Endodermal cell (in vitro differentiated cells): ENCODE data around the gene DNASE1L1. TPM values are rescaled to one million over a fixed set of nuclear protein-coding genes. Genes with fewer than 3 reads are reported as not detected.

Source experiments
- DNase-seq: peaks from one replicate; pipeline ENCODE4 v3.0.0-alpha.2; 2017
- H3K27ac ChIP-seq: 2 replicates; pipeline ENCODE4 v1.5.1; 2013; ENCODE audit warnings: mild to moderate bottlenecking, low read depth, low read length, moderate library complexity
- H3K27me3 ChIP-seq: 2 replicates; pipeline ENCODE4 v1.6.1; 2013; ENCODE audit warnings: mild to moderate bottlenecking, low read length, moderate library complexity; ENCODE audit not compliant: insufficient read depth, control insufficient read depth, poor library complexity, severe bottlenecking
- H3K36me3 ChIP-seq: 2 replicates; pipeline ENCODE4 v1.7.0; 2013; ENCODE audit warnings: mild to moderate bottlenecking, low read length, moderate library complexity; ENCODE audit not compliant: control insufficient read depth, insufficient read depth
- H3K4me1 ChIP-seq: one replicate; pipeline ENCODE4 v1.7.0; 2013; ENCODE audit warnings: low read length; ENCODE audit not compliant: control insufficient read depth, insufficient read depth
- H3K4me3 ChIP-seq: 2 replicates; pipeline ENCODE4 v1.5.1; 2013; ENCODE audit warnings: mild to moderate bottlenecking, low read length, moderate library complexity
- H3K9ac ChIP-seq: 2 replicates; pipeline ENCODE4 v1.6.1; 2013; ENCODE audit warnings: mild to moderate bottlenecking, low read length, moderate library complexity; ENCODE audit not compliant: poor library complexity, severe bottlenecking; ENCODE audit errors: extremely low read depth
- H3K9me3 ChIP-seq: 2 replicates; pipeline ENCODE4 v1.6.1; 2013; ENCODE audit warnings: mild to moderate bottlenecking, low read length, moderate library complexity; ENCODE audit not compliant: control insufficient read depth
- H3K27ac Mint-ChIP-seq: 2 replicates; pipeline ENCODE4 v1.8.0; 2020; ENCODE audit warnings: mixed read lengths
- H3K27me3 Mint-ChIP-seq: 2 replicates; pipeline ENCODE4 v1.8.0; 2021; ENCODE audit warnings: mild to moderate bottlenecking, mixed read lengths; ENCODE audit not compliant: insufficient read depth
- H3K36me3 Mint-ChIP-seq: 2 replicates; pipeline ENCODE4 v1.8.0; 2020; ENCODE audit warnings: low read depth, mixed read lengths
- H3K4me1 Mint-ChIP-seq: 2 replicates; pipeline ENCODE4 v1.8.0; 2020; ENCODE audit warnings: mixed read lengths
- H3K4me3 Mint-ChIP-seq: 2 replicates; pipeline ENCODE4 v1.8.0; 2020; ENCODE audit warnings: mild to moderate bottlenecking, moderate library complexity, mixed read lengths
- H3K9me3 Mint-ChIP-seq: 2 replicates; pipeline ENCODE4 v1.8.0; 2020; ENCODE audit warnings: mild to moderate bottlenecking, mixed read lengths
- WGBS, 2 experiments: methylation state at CpG; one replicate each; pipeline versions ENCODE4 v1.1.5 to v1.1.7; 2013; ENCODE audit warnings: missing lambda C conversion rate in 2 of 2, mixed read lengths in 1 of 2; ENCODE audit not compliant: insufficient coverage in 1 of 2, insufficient read length in 1 of 2; 5-methylcytosine and 5-hydroxymethylcytosine counted together
- total RNA-seq, 2 donors: library from RNA; stranded (reverse); fragmentation: NEBNext Ultra II Directional in 1 of 2; extraction: Animal tissue kit (Norgen Biotek cat#: 25700) in 1 of 2; gene quantifications; 2 replicates in 1 of 2; 3 replicates in 1 of 2; pipeline ENCODE4 v1.2.1, GENCODE V29; 2021
- TF ChIP-seq, protein P1 (sequence below): fragments of 200-600 bp; sonication (generic); conservative IDR thresholded peaks from 2 replicates; pipeline ENCODE4 v1.5.0; 2021; ENCODE audit warnings: antibody characterized with exemption, mild to moderate bottlenecking

DNASE1L1 gene
- total RNA-seq, 2 donors from 2014 or later, result 13.8 to 17.0 TPM

DNA sequence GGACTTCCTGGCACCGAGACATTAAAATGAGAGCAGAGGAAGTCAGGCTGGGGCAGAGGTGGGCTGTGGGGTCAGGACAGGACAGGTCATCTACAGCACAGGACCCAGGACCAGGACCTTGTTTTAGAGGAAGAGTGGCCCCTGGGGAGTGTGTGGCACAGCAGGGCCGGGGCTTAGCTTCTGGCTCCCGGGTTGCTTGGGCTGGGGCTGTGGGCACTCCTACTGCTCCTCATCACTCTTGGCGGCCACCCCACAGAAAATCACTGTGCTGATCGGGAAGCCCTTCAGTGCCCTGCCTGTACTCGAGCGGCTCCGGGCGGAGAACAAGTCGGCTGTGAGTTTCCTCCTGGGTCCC, 11.3 kb upstream of the DNASE1L1 start:
- no peak for DNase-seq
- Mint-ChIP-seq H3K27ac (no peak overlapping the region), H3K36me3 (peaks cover 2% of the 10 kb centered on the region), H3K9me3 (peaks cover 62% of the 10 kb centered on the region), H3K4me3 (no peak overlapping the region), H3K27me3 (no peaks in the 10 kb centered on the region), H3K4me1 (no peaks in the 10 kb centered on the region)
- H3K9ac ChIP-seq, result no peak overlapping the region
- TF ChIP-seq, protein P1, sequence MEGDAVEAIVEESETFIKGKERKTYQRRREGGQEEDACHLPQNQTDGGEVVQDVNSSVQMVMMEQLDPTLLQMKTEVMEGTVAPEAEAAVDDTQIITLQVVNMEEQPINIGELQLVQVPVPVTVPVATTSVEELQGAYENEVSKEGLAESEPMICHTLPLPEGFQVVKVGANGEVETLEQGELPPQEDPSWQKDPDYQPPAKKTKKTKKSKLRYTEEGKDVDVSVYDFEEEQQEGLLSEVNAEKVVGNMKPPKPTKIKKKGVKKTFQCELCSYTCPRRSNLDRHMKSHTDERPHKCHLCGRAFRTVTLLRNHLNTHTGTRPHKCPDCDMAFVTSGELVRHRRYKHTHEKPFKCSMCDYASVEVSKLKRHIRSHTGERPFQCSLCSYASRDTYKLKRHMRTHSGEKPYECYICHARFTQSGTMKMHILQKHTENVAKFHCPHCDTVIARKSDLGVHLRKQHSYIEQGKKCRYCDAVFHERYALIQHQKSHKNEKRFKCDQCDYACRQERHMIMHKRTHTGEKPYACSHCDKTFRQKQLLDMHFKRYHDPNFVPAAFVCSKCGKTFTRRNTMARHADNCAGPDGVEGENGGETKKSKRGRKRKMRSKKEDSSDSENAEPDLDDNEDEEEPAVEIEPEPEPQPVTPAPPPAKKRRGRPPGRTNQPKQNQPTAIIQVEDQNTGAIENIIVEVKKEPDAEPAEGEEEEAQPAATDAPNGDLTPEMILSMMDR, result no peak
- no peaks in the 10 kb centered on the region for H3K9me3 ChIP-seq
- no peak overlapping the region for H3K4me3 ChIP-seq
- no peaks in the 10 kb centered on the region for H3K4me1 ChIP-seq
- H3K36me3 ChIP-seq, result no peaks in the 10 kb centered on the region
- WGBS, 2 experiments, result 91% methylated on average over 10 of the region's 10 CpGs; no CpG with 5 or more reads in 1 of the 2 experiments
- no peaks in the 10 kb centered on the region for H3K27me3 ChIP-seq
- no peak overlapping the region for H3K27ac ChIP-seq

- Mint-ChIP-seq H3K4me3 (no peak overlapping the region), H3K4me1 (no peaks in the 10 kb centered on the region), H3K27me3 (no peaks in the 10 kb centered on the region), H3K9me3 (peaks cover 62% of the 10 kb centered on the region), H3K36me3 (peaks cover 5% of the 10 kb centered on the region), H3K27ac (no peak overlapping the region)
- Histone ChIP-seq H3K27me3 (no peaks in the 10 kb centered on the region), H3K27ac (no peak overlapping the region), H3K4me1 (no peaks in the 10 kb centered on the region), H3K9me3 (no peaks in the 10 kb centered on the region), H3K36me3 (no peaks in the 10 kb centered on the region), H3K4me3 (no peak overlapping the region), H3K9ac (no peak overlapping the region)
- TF ChIP-seq, protein P1, result no peak
- DNase-seq, result no peak
- 94 to 100% methylated on average over 1 to 17 of the region's 19 CpGs for WGBS, 2 experiments
Measured at GRCh38 chrX:154419688-154420401, 10.8 kb upstream of the DNASE1L1 start.

DNA sequence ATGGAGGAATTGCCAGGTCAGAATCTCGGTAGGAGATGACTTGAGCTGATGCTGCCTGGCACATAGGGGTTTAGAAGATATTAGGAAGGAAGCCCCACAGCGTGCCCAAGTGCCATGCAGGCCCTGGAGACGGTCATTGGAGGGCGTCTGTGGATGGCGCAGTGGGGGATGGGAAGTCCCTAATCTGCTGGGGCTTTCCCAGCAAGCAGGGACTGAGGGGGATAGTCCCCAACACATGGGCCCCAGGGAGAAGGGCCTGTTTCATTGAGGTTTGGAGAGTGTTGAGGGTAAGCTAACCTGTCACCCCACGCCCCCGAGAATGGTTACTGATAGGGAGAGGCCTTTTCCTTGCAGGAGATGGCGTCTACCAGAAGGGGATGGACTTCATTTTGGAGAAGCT, 10.1 kb upstream of the DNASE1L1 start:
- no peak overlapping the region for H3K4me3 ChIP-seq
- DNase-seq, result no peak
- Mint-ChIP-seq H3K27ac (no peak overlapping the region), H3K36me3 (peaks cover 5% of the 10 kb centered on the region), H3K4me3 (no peak overlapping the region), H3K9me3 (peaks cover 55% of the 10 kb centered on the region), H3K4me1 (no peaks in the 10 kb centered on the region), H3K27me3 (no peaks in the 10 kb centered on the region)
- H3K9me3 ChIP-seq, result no peaks in the 10 kb centered on the region
- no peaks in the 10 kb centered on the region for H3K36me3 ChIP-seq
- TF ChIP-seq, protein P1, result no peak
- WGBS, 2 experiments, result 94% methylated on average over 8 of the region's 8 CpGs; no CpG with 5 or more reads in 1 of the 2 experiments
- no peaks in the 10 kb centered on the region for H3K27me3 ChIP-seq
- H3K9ac ChIP-seq, result no peak overlapping the region
- H3K27ac ChIP-seq, result no peak overlapping the region
- H3K4me1 ChIP-seq, result no peaks in the 10 kb centered on the region
